IMR-90 (cell line): ENCODE measurements around the gene KRTAP12-2.

Source experiments
- CEBPB ChIP-seq: IDR thresholded peaks from 2 replicates; pipeline ENCODE4 v1.6.1; 2012; ENCODE audit warnings: low read depth, low read length, improper control_type of control experiment
- CTCF ChIP-seq: conservative IDR thresholded peaks from 2 replicates; pipeline ENCODE4 v1.5.1; 2012; ENCODE audit warnings: mild to moderate bottlenecking, low read depth, low read length, improper control_type of control experiment
- ELK1 ChIP-seq: fragments of 150-350 bp; IDR thresholded peaks from 2 replicates; pipeline ENCODE4 v1.6.1; 2016; ENCODE audit warnings: low read depth, mild to moderate bottlenecking, low read length, moderate library complexity, borderline replicate concordance
- FOS ChIP-seq: fragments of 150-350 bp; IDR thresholded peaks from 2 replicates; pipeline ENCODE4 v1.6.1; 2016; ENCODE audit warnings: low read depth, low read length
- MAFK ChIP-seq: IDR thresholded peaks from 2 replicates; pipeline ENCODE4 v1.6.1; 2012; ENCODE audit warnings: low read depth, low read length, improper control_type of control experiment
- MXI1 ChIP-seq: IDR thresholded peaks from 2 replicates; pipeline ENCODE4 v1.6.1; 2012; ENCODE audit warnings: low read depth, mild to moderate bottlenecking, low read length, moderate library complexity, borderline replicate concordance
- NFE2L2 ChIP-seq: fragments of 150-350 bp; IDR thresholded peaks from 2 replicates; pipeline ENCODE4 v1.6.1; 2016; ENCODE audit warnings: low read depth, mild to moderate bottlenecking, low read length
- POLR2A ChIP-seq: IDR thresholded peaks from 2 replicates; pipeline ENCODE4 v1.6.1; 2012; ENCODE audit warnings: mild to moderate bottlenecking, low read depth, low read length
- RCOR1 ChIP-seq: IDR thresholded peaks from 2 replicates; pipeline ENCODE4 v1.6.1; 2012; ENCODE audit warnings: mild to moderate bottlenecking, low read length, improper control_type of control experiment; ENCODE audit not compliant: insufficient replicate concordance
- RFX5 ChIP-seq: IDR thresholded peaks from 2 replicates; pipeline ENCODE4 v1.8.0; 2012; ENCODE audit warnings: low read depth, mild to moderate bottlenecking, low read length, moderate library complexity
- USF2 ChIP-seq: fragments of 150-350 bp; IDR thresholded peaks from 2 replicates; pipeline ENCODE4 v1.6.1; 2017; ENCODE audit warnings: mild to moderate bottlenecking, antibody characterized with exemption, low read length, low read depth

GRCh38 chr21:44702111-44702972 is 35.6 kb upstream of the KRTAP12-2 start:
- TF ChIP-seq CTCF (no peak), MAFK (no peak), CEBPB (no peak), FOS (no peak), RCOR1 (no peak), RFX5 (no peak), POLR2A (no peak), MXI1 (no peak), NFE2L2 (no peak), USF2 (no peak), ELK1 (no peak)
